NCI-H2081 treated with DMSO at 0.1 percent for 48 hours (cell line): Measurements from ENCODE around the gene ATAD3C.
"Not testable (repeated sequence)": the region's sequence is repeated elsewhere in the genome, so short reads cannot be mapped to it uniquely, and the experiment has no call there.

Source experiments
- DNase-seq: peaks from one replicate; lab custom pipeline; 2025; lab: John Stamatoyannopoulos, UW

ATAD3C gene

GRCh38 chr1:1442069-1442770 lies 7.3 kb upstream of the ATAD3C start:
- DNase-seq: no peak

GRCh38 chr1:1446631-1447030 lies 2.9 kb upstream of the ATAD3C start:
- not testable (repeated sequence) for DNase-seq

- not testable (repeated sequence) for DNase-seq
These were observed 1.1 kb downstream of the ATAD3C start for GRCh38 chr1:1450616-1451015.

GRCh38 chr1:1451696-1452364 lies 2.3 kb downstream of the ATAD3C start:
- DNase-seq: no peak

- DNase-seq: not testable (repeated sequence)
These were observed 2.9 kb downstream of the ATAD3C start for GRCh38 chr1:1452365-1452739.

GRCh38 chr1:1452882-1453281 lies 3.4 kb downstream of the ATAD3C start:
- no peak for DNase-seq

GRCh38 chr1:1454286-1455056 lies 5.0 kb downstream of the ATAD3C start:
- not testable (repeated sequence) for DNase-seq

GRCh38 chr1:1455366-1455884 lies 5.9 kb downstream of the ATAD3C start:
- no peak for DNase-seq

- DNase-seq: not testable (repeated sequence)
These were observed 6.4 kb downstream of the ATAD3C start for GRCh38 chr1:1455934-1456333.

- DNase-seq: not testable (repeated sequence)
These were observed 7.3 kb downstream of the ATAD3C start for GRCh38 chr1:1456683-1457255.

- not testable (repeated sequence) for DNase-seq
These were observed 9.7 kb downstream of the ATAD3C start for GRCh38 chr1:1459156-1459555.

GRCh38 chr1:1459711-1460110 lies 10.2 kb downstream of the ATAD3C start:
- DNase-seq: not testable (repeated sequence)

GRCh38 chr1:1460540-1461130 lies 11.1 kb downstream of the ATAD3C start:
- DNase-seq: no peak

- DNase-seq: no peak
These were observed 12.3 kb downstream of the ATAD3C start for GRCh38 chr1:1461721-1462317.

GRCh38 chr1:1462318-1462966 lies 13.0 kb downstream of the ATAD3C start:
- DNase-seq: no peak

GRCh38 chr1:1463312-1463711 lies 13.8 kb downstream of the ATAD3C start:
- DNase-seq: no peak

- DNase-seq: not testable (repeated sequence)
These were observed 18.9 kb downstream of the ATAD3C start for GRCh38 chr1:1468196-1468985.

- no peak for DNase-seq
These were observed 21.3 kb downstream of the ATAD3C start for GRCh38 chr1:1470626-1471388.

GRCh38 chr1:1471389-1472052 lies 22.0 kb downstream of the ATAD3C start, which contains the start of gene ATAD3B:
ATAD3B (plus strand) TSS chr1:1471765; CDS start chr1:1471885, 120 bp downstream.
- peak; percentile 13 for DNase-seq
